Uterus (tissue), 4 donors: ENCODE measurements around the gene PLA1A. TPM values are rescaled to one million over a fixed set of nuclear protein-coding genes. Genes with fewer than 3 reads are reported as not detected.
A peak's percentile ranks its signal among the peaks of the same experiment; 100 is the strongest.

Source experiments
- DNase-seq, 2 donors: peaks; one replicate each; pipeline ENCODE4 v3.0.0-alpha.2; 2019 to 2020
- H3K27ac ChIP-seq, 2 donors: fragments of 200-600 bp; sonication (generic); 1 replicate in 1 of 2; 2 replicates in 1 of 2; pipeline ENCODE4 v1.5.1; 2016 to 2018
- H3K27me3 ChIP-seq, 2 donors: fragments of 200-600 bp; sonication (generic); one replicate each; pipeline ENCODE4 v1.5.1; 2018 to 2019; ENCODE audit warnings: control low read depth in 1 of 2
- H3K36me3 ChIP-seq, 2 donors: fragments of 200-600 bp; sonication (generic); one replicate each; pipeline ENCODE4 v1.5.1; 2019; ENCODE audit warnings: control low read depth in 1 of 2
- H3K4me1 ChIP-seq, 2 donors: fragments of 200-600 bp; sonication (generic); one replicate each; pipeline ENCODE4 v1.5.1; 2018 to 2019; ENCODE audit warnings: control low read depth in 1 of 2
- H3K4me3 ChIP-seq, 2 donors: fragments of 200-600 bp; sonication (generic); 1 replicate in 1 of 2; 2 replicates in 1 of 2; pipeline ENCODE4 v1.5.1; 2018 to 2019; ENCODE audit warnings: mild to moderate bottlenecking in 1 of 2
- H3K9me3 ChIP-seq, 2 donors: fragments of 200-600 bp; sonication (generic); one replicate each; pipeline ENCODE4 v1.5.1; 2019; ENCODE audit warnings: control low read depth in 1 of 2
- CTCF ChIP-seq, 4 experiments: fragments of 200-600 bp in 2 of 4; fragments of 450-650 bp in 2 of 4; sonication (generic) in 2 of 4; IDR thresholded peaks; one replicate each; pipeline ENCODE4 v1.5.1; 2016 to 2019; ENCODE audit warnings: antibody characterized with exemption in 4 of 4, mild to moderate bottlenecking in 2 of 4, moderate library complexity in 1 of 4
- POLR2A ChIP-seq, 2 donors: fragments of 450-650 bp; IDR thresholded peaks; one replicate each; pipeline ENCODE4 v1.6.1; 2016; ENCODE audit warnings: antibody characterized with exemption in 2 of 2, mild to moderate bottlenecking in 1 of 2, moderate library complexity in 1 of 2
- intact Hi-C: fragments of 100-400 bp; cut with DNase I; formaldehyde crosslinking; loops from one replicate; pipeline ENCODE4 v1.15.1; 2023; ENCODE audit warnings: low total_unique reads
- total RNA-seq, 4 donors: library from RNA; depleted of rRNA in 3 of 4; stranded (reverse); fragments of >200 nt in 3 of 4; gene quantifications; one replicate each; pipeline versions ENCODE4 v1.1.0 to v1.2.4, GENCODE V29; 2014 to 2023
- donor health status: DM: yes; HTN: yes; CAD: no.

Gene PLA1A
- total RNA-seq, 4 donors from 2014 or later = 11.9 to 37.1 (median 16.5) TPM; not detected in 1

DNA sequence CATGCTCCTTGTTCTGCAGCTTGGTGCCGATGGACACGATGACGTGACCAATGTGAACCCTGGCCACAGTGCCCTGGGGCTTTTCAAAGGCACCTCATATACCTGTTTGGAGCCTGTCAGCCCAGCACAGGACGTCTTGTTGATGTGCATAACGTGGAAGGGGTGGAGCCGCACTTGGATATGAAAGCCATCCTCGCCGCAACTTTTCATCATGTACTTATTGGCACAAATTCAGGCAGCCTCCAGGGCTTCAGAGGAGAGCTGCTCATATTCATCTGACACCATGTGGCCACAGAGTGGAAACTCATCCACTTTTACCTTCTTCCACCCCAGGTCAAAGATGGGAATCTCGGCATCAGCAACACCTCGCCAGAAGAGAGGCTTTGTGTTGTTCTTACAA is 38.0 kb downstream of the PLA1A start:
- no peak for DNase-seq
- peak overlapping the region in 1 of 2 donors; percentile 89 for H3K27ac ChIP-seq
- TF ChIP-seq POLR2A (IDR thresholded peaks at IDR 0.05) (no peak), CTCF (IDR thresholded peaks at IDR 0.05) (no peak)
- intact Hi-C loops = no loop called here
- H3K9me3 ChIP-seq = no peaks in the 10 kb centered on the region
- no peak overlapping the region for H3K4me3 ChIP-seq
- no peaks in the 10 kb centered on the region for H3K36me3 ChIP-seq
- peaks cover 0 to 14% of the 10 kb centered on the region in 2 donors for H3K4me1 ChIP-seq
- H3K27me3 ChIP-seq = no peaks in the 10 kb centered on the region

- Histone ChIP-seq H3K4me1 (peaks cover 0 to 14% of the 10 kb centered on the region in 2 donors), H3K9me3 (no peaks in the 10 kb centered on the region), H3K36me3 (no peaks in the 10 kb centered on the region), H3K27me3 (no peaks in the 10 kb centered on the region), H3K4me3 (no peak overlapping the region), H3K27ac (peak overlapping the region in 1 of 2 donors; percentile 89)
- TF ChIP-seq POLR2A (IDR thresholded peaks at IDR 0.05) = no peak
- TF ChIP-seq CTCF (IDR thresholded peaks at IDR 0.05) = no peak
- intact Hi-C loops = no loop called here
- DNase-seq = no peak
Observed at GRCh38 chr3:119636249-119636648, 38.6 kb downstream of the PLA1A start.

GRCh38 chr3:119636891-119637611 is 39.4 kb downstream of the PLA1A start:
- intact Hi-C loops = no loop called here
- no peak overlapping the region for H3K4me3 ChIP-seq
- no peaks in the 10 kb centered on the region for H3K36me3 ChIP-seq
- DNase-seq = no peak
- no peaks in the 10 kb centered on the region for H3K27me3 ChIP-seq
- peak overlapping the region; percentile 78 to 89 for H3K27ac ChIP-seq
- no peaks in the 10 kb centered on the region for H3K9me3 ChIP-seq
- no peak for TF ChIP-seq CTCF (IDR thresholded peaks at IDR 0.05)
- TF ChIP-seq POLR2A (IDR thresholded peaks at IDR 0.05) = no peak
- peaks cover 0 to 9% of the 10 kb centered on the region in 2 donors for H3K4me1 ChIP-seq

- peaks cover 0 to under 1% of the 10 kb centered on the region in 2 donors for H3K4me1 ChIP-seq
- DNase-seq = no peak
- TF ChIP-seq CTCF (IDR thresholded peaks at IDR 0.05) = no peak
- TF ChIP-seq POLR2A (IDR thresholded peaks at IDR 0.05) = no peak
- H3K9me3 ChIP-seq = no peaks in the 10 kb centered on the region
- intact Hi-C loops = no loop called here
- no peak overlapping the region for H3K4me3 ChIP-seq
- peak overlapping the region; percentile 78 to 89 for H3K27ac ChIP-seq
- H3K27me3 ChIP-seq = no peaks in the 10 kb centered on the region
- H3K36me3 ChIP-seq = no peaks in the 10 kb centered on the region
Observed at GRCh38 chr3:119637679-119638477, 40.2 kb downstream of the PLA1A start.
